Stimulated activated CD4-positive, alpha-beta T cell treated with anti-CD3 and anti-CD28 coated beads, Interleukin-15, amount 100 ng/mL, for 1 hour (primary cell): ENCODE data around the gene SMAD6.

Source experiments
- DNase-seq, 2 donors: peaks; one replicate each; pipeline ENCODE4 v3.0.0-alpha.2; 2020; ENCODE audit warnings: low read depth in 1 of 2, low spot score in 1 of 2

Gene SMAD6

DNA sequence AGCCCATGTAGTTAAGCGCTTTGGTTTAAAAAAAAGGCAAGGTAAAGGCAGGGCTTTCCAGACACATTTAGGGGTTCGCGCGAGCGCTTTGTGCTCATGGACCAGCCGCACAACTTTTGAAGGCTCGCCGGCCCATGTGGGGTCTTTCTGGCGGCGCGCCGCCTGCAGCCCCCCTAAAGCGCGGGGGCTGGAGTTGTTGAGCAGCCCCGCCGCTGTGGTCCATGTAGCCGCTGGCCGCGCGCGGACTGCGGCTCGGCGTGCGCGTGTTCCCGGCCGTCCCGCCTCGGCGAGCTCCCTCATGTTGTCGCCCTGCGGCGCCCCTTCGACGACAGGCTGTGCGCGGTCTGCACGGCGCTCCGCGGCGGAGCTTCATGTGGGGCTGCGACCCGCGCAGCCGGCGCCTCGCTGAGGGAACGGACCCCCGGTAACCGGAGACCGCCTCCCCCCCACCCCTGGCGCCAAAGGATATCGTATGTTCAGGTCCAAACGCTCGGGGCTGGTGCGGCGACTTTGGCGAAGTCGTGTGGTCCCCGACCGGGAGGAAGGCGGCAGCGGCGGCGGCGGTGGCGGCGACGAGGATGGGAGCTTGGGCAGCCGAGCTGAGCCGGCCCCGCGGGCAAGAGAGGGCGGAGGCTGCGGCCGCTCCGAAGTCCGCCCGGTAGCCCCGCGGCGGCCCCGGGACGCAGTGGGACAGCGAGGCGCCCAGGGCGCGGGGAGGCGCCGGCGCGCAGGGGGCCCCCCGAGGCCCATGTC lies 927 bp downstream of the SMAD6 start:
- DNase-seq = no peak

DNA sequence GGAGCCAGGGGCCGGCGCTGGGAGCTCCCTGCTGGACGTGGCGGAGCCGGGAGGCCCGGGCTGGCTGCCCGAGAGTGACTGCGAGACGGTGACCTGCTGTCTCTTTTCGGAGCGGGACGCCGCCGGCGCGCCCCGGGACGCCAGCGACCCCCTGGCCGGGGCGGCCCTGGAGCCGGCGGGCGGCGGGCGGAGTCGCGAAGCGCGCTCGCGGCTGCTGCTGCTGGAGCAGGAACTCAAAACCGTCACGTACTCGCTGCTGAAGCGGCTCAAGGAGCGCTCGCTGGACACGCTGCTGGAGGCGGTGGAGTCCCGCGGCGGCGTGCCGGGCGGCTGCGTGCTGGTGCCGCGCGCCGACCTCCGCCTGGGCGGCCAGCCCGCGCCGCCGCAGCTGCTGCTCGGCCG lies 1.5 kb downstream of the SMAD6 start:
- no peak for DNase-seq

DNA sequence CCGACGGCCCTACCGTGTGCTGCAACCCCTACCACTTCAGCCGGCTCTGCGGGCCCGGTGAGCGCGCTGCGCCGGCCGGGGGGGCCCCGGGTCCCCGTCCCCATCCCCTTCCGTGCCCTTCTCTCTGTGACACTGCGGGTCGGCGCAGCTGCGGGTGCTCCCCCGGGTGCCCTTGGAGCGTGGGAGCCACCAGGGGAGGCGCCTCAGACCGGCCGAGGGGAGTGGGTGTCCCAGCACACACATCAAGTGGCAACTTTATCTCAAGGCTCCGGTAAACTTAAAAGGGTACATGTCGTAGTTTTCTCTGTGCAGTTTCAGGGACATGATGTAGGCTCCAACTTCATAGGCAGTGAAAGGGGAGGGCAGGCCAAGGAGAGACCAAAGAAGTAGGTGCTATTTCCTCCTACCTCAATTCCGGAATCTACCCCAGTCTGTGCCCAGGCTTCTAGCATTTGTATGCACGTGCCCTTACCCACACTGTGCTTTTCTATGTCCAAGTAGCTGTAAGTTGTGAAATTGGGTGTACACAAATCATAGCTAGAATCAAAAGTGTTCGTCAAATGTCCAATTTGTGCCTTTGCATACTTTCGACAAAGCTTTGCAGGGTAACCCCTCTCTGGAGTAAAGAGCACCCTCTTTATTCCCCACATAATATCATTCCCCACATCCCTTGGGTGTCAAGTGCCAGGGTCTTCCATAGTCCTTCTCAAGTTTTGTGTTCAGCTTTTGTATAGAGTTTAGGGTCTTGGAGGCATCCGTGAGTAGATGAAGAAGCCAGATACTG lies 2.2 kb downstream of the SMAD6 start:
- no peak for DNase-seq

DNA sequence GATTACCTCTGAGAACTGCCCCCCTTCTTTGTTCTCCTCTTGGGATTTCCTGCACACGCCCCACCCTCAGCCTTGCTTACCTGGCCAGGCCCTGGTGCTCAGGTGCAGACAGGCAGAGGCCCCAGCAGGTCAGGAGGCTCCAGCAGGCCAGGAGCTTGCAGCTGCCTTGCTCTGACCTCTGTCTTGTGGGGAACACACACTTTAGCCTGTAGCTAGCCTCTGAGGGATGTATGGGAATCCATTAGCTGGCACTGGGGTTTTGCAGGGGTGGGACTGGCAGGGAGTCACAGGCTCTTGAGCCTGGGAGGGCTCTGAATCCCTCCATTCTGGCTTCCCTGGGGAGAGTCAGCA lies 2.7 kb downstream of the SMAD6 start:
- no peak for DNase-seq

DNA sequence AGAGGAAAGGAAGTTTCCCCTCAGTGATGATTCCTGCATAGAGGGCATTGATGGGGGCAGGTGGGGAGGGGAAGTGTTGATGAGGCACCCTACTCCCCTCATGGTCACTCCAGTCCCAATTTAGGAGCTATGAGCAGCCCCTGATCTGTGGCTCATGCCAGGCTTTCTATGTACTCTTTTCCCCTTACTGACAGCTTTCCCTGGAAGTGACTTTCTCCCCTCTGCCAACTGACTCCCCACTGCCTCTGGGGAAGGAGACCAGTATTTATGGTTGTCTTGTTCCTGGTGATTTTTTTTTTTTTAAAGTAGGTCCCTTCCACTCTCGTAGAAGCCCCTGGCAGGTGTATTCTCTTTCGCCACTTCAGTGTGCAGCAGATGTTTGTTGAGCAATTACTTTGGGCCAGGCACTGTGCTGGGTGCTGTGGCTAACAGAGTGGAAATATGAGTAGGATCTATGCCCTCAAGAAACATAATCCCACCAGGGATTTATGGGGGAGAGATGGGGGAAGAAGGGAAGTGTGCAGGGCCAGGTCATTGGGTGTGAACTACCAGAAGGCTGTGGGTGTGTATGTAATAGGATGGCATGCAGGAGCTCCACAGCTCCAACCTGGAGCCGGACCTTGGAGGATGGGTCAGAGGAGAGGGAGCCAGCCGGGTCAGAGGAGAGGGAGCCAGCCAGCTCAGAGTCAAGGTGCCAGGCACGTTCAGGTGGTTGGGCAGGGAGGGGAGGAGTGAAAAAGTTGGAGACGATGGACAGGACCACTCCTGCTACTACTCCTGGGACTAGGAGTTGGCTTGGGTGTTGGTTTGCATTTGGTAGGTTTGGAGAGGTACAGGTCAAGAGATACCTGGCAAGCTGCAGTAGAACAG lies 3.5 kb downstream of the SMAD6 start:
- no peak for DNase-seq

DNA sequence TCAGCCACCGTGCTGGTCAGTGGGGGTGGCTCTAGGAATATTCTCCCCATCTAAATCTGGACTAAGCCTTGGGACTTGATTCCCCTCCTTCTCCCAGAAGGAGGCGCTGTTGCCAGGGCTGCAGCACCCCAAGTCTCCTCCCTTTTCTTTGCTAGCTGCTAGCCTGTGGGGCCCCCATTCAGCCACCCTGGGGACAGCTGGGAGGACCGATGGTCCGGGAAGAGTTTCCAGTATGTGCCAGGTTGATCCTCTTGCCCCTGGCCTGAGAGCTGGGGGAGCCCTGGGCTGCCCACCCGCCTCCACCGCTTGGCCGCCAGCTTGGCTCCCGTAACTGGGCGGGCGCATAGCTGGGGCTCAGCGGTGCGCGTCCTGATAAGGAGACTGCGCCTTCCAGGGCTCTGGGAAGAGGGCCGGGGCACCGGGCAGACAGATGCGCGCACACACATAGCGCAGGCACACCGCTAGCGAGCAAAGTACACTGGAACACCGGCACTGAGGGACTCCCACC lies 4.2 kb downstream of the SMAD6 start:
- no peak for DNase-seq

DNA sequence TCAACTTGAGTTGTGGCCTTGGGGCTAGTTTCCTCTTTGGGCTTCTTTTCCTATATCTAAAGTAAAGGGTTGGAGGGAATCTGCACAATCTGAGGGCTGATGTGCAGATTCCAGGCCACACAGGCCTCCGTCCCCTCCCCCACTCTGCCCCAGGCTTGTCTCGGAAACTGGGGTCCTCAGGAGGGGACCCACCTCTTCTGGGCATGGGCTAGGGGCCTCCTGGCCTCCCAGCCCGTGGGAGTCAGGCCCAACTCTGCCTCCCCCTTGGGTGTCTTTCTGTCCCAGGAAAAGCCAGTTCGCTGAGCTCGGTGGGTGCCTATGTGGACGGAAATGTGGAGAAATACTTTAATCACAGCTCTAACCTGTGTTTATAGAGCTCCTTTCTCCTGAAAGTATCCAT lies 4.8 kb downstream of the SMAD6 start:
- DNase-seq = no peak

DNA sequence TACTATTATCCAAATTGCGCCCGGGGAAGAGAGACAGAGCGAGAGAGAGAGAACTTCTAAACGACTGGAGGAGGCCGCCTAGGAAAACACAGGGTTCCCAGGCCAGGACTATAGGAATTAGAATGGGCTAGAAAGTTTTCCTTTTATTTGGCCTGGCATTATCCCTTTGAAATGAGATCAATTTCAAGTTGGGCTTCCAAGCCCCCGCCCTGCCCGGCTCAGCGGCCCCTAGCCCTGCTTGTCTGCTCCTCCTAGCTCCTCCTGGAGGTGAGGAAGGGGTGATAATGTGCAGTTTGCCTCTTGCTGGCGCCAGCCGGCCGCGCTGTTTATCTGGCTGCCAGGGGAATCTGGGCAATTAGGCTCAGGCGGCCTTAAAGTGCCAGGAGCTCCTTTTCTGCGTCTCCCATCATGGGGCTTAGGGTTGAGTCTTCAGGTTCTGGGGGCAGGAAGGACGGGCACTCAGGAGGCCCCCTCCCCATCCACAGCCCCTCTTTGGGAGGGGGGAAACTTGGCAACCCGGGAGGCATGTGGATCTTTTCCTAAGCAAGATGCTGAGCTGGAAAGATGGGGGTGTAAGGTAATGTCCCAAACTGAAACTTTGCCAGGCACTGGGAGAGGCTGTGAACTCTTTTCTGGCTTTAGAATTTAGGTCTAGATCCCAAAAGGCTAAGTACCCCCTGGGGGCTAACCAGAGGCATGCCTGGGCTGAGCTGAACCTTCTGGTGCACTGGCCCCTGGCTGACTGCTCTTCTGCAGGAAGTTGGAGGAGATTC lies 5.5 kb downstream of the SMAD6 start:
- no peak for DNase-seq

DNA sequence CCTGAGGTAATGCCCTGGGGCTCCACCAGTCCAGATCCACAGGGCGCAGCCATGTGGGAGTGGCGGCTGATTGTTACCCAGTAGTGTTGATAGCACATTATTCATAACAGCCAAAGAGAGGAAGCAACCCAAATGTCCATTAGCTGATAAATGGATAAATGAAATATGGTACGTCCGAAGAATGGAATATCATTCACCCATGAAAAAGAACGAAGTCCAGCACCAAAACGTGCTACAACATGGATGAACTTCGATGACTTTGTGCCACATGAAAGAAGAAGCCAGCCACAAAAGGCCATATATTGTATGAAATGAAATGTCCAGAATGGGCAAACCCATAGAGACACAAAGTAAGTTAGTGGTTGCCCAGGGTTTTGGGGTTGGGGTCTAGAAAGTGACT lies 6.4 kb downstream of the SMAD6 start:
- no peak for DNase-seq

DNA sequence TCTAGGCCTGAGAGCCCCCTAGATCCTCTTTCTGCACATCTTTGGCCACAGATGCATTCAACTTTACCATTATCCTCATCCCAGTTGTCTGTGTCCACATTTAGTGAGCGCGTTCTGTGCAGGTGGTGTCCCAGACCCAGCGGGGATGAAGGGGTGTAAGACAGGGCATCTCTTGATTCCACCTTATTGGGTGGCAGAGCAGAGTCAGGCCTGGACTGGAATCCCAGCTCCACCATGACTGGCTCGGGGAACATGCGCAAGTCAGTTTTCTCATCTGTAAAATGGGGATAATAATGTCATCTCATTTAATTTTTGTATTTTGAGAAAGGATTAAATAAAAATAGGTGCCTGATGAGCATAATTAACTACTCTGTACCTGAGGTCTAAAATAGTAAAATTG lies 7.8 kb downstream of the SMAD6 start:
- no peak for DNase-seq

DNA sequence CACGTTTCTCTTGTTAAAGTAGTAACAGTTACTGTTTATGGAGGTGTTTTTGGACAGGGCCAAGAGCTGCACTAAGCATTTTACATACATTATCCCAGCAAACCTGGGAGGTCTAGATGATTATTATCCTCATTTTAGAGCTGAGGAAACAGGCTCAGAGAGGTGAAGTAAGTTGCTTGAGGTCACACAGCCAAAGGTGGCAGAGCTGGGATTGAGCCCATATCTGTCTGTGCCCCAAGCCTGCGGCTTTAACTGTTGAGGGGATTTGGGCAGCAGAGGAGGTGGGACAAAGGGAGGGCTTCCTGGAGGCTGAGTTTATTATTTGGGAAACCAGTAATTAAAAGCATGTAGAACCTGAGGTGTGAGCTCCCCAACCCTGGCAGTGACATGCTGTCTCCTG lies 9.2 kb downstream of the SMAD6 start:
- DNase-seq = no peak

DNA sequence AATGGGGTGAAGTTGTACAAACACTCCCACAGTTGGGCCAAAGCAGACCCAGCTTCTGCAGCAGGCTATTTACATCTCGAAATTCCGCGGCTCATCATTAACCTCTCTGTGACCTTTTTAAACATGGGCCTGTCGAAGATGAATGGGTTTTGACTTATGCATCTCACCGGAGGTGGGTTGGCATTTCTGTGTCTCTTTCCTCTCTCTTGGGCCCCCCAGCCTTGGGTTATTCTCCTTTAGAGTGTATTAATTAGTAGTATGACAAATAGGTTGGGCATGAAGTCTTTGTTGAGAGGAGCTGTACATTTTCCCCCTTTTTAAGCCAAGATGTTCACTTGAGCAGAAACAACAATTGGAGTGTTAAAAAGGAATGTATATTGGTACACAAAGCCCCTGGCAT lies 9.8 kb downstream of the SMAD6 start:
- DNase-seq = no peak

DNA sequence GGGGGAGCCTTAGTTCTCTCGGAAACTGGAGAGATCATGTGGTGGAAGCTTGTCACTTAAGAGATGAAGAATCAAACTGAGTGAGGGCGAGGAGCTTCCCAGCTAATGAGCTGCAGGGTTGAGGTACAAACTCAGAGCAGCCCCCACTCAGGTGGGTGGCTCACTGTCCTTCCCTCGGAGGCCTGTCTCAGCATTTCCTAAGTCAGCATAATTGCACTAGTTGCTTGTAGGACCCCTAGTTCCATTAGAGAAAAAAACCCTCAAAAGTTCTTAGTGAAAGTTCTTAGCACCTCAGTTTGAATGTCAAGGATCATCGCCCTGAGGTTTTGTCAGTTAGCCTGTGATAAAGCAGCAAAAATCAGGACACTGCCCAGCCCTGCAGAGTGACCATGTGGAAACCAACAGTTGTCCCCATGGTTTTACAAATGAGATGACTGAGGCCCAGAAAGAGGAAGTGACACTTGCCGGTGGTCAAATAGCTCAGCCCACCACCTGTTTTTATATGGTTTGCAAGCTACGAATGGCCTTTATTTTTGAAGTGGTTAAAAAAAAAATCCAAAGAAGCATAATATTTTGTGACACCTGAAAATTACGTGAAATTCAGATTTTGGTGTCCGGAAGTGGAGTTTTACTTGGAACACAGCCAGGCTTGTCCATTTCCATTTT lies 11.9 kb downstream of the SMAD6 start:
- DNase-seq = no peak

DNA sequence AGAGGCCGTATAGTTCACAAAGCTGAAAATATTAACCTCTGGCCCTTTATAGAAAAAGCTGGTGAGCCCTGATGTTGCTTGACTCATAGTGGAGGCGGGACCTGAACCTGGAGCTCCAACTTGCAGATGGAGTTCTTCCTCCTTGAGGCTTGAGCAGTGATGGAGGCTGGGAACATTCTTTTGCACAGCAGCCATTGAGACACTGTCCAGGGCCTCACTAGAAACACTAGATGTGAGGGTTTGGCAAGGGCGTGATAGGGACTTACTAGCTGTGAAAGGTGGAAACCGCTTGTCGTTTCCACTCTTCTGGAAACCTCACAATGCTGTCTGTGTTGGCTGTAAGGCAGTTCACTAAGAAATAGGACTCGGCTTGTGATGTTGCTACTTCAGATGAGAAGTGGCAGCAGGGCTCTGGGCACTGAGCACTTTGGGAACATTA lies 12.5 kb downstream of the SMAD6 start:
- DNase-seq = no peak

DNA sequence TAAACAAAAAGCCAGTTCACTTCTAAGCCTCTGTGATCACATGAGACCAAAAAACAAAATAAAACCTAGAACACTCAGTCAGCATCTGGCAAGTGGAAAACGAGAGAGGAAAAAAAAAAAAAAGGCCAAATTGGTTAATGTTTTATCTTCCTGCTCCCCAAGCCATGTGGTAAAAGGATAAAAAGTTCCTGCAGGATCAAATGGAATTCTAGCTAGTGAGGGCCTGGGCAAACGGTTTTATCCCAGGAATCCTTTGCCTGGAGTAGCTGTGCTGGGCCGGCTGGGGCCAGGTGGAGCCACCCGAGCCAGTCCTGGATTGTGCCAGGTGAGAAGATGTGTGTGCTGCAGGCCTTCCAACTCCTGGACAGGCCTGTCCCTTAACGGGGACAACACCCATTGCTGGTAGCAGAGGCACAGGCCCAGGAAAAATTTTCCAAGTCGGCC lies 13.2 kb downstream of the SMAD6 start:
- no peak for DNase-seq

DNA sequence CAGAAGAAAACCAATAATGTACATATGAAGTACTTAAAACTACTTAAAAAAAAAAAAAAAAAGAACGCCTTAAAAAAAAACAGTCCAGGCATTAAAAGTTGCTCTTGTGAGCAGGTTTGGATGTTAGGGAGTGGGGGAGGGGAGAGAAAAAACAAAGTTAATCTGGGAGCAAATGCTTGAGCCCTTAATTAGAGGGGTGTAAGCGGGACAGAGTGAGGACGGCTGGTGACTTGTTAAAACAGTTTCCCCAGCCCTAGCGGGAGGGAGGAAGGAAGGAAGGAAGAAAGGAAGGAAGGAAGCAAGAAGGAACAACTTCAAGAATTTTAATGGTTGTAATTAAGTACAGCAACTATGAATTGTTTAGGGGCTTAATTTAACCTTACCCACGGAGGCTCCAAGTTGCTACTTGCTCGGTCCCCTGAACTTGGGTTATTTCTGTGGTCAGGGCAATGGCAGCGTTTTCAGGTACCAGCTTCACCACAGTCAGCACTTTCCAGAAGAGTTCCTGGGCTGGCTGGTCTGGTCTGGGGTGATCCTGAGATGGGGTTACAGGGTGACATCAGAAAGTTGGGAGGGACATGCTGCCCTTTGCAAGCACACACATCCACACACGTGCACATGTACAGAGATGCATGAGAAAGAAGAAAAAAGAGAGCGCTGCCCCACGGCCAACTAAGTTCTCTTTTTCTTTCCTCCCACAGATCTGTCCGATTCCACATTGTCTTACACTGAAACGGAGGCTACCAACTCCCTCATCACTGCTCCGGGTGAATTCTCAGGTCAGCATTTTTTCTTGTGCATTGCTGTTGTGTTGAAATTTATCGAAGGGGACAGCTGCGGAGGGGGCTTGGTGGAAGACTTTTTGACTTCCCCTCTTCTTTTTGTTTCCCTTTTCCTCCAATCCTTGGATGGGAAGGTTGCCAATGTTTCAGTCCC lies 14.0 kb downstream of the SMAD6 start:
- no peak for DNase-seq

DNA sequence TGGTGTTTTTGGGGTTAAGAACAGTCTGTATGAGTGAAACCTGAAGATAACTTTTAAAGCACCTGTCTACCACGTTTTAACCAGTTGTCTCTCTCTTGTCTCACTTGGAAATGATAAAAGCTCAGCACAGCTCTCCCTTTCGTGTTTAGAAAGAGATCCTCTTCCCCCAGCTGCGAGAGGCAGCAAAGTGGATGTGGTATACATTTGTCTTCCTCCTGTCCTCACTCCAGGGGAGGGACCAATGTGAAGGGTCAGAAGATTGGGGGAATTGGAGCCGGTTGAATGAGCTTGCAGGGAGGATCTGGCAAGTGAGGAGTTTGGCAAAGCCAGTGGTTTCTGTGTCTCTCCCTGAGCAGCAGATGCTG lies 14.6 kb downstream of the SMAD6 start:
- no peak for DNase-seq

DNA sequence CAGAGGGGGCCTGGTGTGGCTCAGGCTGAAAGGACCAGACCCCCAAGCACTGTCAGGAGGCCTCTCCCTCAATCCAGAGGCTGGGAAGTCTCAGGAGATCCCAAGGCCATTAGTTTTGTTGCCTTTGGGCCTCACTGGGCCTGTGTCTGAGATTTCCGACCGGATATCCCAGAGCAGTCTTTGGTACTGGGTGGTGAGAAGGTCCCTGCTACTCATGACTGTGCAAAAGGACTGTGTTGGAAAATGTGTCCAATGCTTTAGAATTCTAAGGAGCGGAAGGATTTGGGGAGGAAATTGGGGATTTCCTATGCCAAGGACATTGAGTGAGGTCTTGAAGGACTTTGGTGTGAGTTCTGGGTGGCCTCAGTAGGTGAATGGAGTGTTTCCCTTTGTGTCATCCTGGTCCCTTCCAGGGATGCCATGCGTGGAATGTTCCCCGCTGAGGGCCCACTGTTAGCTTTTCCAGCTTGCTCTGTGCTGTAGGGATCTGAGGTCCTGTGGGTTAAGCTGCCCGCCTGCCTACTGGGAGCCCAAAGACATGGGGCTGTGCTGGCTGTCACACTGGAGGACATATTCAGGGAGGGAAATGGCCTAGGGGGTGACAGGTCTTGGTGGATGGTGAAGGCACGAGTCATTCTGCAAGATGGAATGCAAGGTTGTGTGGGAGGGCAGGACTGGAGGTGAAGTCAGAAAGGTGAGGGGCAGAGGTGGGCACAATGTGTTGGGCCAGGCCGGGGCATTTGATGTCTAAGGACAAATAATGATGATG lies 16.4 kb downstream of the SMAD6 start:
- DNase-seq = no peak

DNA sequence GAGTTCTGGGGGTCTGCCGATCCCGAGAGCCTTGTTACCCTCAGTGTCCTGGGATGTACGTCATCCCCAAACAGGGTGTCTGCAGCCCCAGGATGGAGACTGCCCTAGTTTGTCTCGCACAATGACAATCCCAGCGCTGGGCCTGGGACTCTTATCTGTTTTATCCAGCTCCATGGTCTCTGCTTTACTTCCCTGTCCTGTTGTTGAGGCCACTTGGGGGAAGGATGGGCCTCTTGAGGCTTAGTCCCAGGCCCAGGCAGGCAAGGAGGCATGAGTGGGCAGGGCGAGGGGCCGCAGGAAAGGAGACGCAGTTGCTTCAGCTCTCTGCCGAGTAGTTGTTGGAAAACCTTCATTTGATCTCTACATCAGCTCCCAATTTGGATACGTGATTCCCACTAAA lies 17.4 kb downstream of the SMAD6 start:
- no peak for DNase-seq
